ENCODE data around the gene PDS5A. TPM values are rescaled to one million over a fixed set of nuclear protein-coding genes. Genes with fewer than 3 reads are reported as not detected.

PDS5A gene
- total and polyA plus RNA-seq, 4 donors: 21.2 to 121 (median 42.3) TPM

DNA sequence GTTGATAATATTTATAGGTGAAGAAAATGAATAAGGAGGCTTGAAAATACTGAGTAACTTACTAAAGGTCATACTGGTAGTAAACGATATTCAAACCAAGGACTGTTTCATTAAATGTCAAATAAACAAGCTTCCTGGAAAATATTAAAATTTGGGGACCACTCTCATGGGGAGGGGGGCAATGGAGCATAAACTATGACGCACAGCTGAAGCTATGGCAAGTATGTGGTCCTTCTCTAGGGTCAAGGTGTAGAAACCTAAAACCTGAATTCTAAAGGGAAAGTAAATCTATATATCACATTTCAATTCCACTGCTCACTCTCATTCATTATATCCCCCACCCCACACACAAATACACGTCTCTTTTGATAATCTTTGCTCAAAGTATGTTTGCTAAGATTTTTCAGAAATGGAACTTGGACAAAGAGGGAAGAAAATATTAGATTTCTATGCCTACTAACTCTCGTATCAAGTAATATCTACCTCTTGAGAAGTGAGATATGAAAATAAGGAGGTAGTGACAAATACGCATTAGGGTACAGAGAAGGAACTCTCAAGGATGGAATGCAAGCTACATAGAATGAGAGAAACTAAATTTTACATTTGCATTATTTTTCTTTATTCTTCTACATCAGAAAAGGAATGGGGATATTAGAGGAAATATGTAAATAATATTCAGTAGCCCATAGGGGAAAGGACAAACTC, 84.6 kb downstream of the PDS5A start:
- DNase-seq: no peak
- H3K9ac ChIP-seq (ENCODE audit: insufficient read depth in 1 of 2, low read length in 2 of 2): no peak overlapping the region
- H3K36me3 ChIP-seq (ENCODE audit: control insufficient read depth in 4 of 4, insufficient read depth in 4 of 4, low read length in 4 of 4): peaks cover 16 to 45% (median 26%) of the 10 kb centered on the region in 4 donors
- H3K4me3 ChIP-seq: no peak overlapping the region
- no peaks in the 10 kb centered on the region for H3K9me3 ChIP-seq (ENCODE audit: control insufficient read depth in 4 of 4, insufficient read depth in 3 of 4, low read length in 3 of 4)
- no peaks in the 10 kb centered on the region for H3K4me1 ChIP-seq (ENCODE audit: control insufficient read depth in 5 of 5, insufficient read depth in 5 of 5, low read length in 5 of 5)
- H3K27me3 ChIP-seq (ENCODE audit: control insufficient read depth in 3 of 3, insufficient read depth in 3 of 3, low read length in 2 of 3): no peaks in the 10 kb centered on the region
- H3K27ac ChIP-seq (ENCODE audit: low read depth in 1 of 2, low read length in 1 of 2): no peak overlapping the region
- TF ChIP-seq, protein P1, sequence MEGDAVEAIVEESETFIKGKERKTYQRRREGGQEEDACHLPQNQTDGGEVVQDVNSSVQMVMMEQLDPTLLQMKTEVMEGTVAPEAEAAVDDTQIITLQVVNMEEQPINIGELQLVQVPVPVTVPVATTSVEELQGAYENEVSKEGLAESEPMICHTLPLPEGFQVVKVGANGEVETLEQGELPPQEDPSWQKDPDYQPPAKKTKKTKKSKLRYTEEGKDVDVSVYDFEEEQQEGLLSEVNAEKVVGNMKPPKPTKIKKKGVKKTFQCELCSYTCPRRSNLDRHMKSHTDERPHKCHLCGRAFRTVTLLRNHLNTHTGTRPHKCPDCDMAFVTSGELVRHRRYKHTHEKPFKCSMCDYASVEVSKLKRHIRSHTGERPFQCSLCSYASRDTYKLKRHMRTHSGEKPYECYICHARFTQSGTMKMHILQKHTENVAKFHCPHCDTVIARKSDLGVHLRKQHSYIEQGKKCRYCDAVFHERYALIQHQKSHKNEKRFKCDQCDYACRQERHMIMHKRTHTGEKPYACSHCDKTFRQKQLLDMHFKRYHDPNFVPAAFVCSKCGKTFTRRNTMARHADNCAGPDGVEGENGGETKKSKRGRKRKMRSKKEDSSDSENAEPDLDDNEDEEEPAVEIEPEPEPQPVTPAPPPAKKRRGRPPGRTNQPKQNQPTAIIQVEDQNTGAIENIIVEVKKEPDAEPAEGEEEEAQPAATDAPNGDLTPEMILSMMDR (IDR thresholded peaks at IDR 0.05; ENCODE audit: control extremely low read depth, extremely low read depth): no peak
- 95 to 96% methylated on average over 5 of the region's 5 CpGs for WGBS, 2 donors
- ATAC-seq (ENCODE audit: insufficient read depth, low FRiP score): no peak

DNA sequence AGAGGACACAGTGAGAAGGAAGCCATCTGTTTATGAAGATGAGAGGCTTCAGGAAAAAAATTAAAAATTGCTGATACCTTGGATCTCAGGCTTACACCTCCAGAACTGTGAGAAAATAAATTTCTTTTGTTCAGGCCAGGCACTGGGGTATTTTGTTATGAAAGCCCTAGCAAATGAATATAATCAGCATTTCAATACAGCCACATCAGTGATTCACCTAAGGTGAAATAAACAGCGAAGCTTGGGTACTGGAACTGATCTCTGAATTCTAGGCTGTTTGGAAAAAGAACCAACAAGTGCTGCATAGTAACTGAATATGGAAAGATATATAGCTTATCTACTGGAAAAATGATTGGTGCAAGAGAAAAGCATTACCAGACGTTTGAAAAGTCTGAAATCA, 88.5 kb downstream of the PDS5A start:
- no peak for DNase-seq
- Histone ChIP-seq H3K9ac (ENCODE audit: insufficient read depth in 1 of 2, low read length in 2 of 2) (no peak overlapping the region), H3K27ac (ENCODE audit: low read depth in 1 of 2, low read length in 1 of 2) (no peak overlapping the region), H3K4me3 (no peak overlapping the region), H3K36me3 (ENCODE audit: control insufficient read depth in 4 of 4, insufficient read depth in 4 of 4, low read length in 4 of 4) (peaks cover 8 to 45% (median 17%) of the 10 kb centered on the region in 4 donors), H3K27me3 (ENCODE audit: control insufficient read depth in 3 of 3, insufficient read depth in 3 of 3, low read length in 2 of 3) (no peaks in the 10 kb centered on the region), H3K9me3 (ENCODE audit: control insufficient read depth in 4 of 4, insufficient read depth in 3 of 4, low read length in 3 of 4) (no peaks in the 10 kb centered on the region), H3K4me1 (ENCODE audit: control insufficient read depth in 5 of 5, insufficient read depth in 5 of 5, low read length in 5 of 5) (no peaks in the 10 kb centered on the region)
- ATAC-seq (ENCODE audit: insufficient read depth, low FRiP score): no peak
- WGBS, 2 donors: 85 to 88% methylated on average over 2 of the region's 2 CpGs
- TF ChIP-seq, protein P1 (IDR thresholded peaks at IDR 0.05; ENCODE audit: control extremely low read depth, extremely low read depth): no peak

DNA sequence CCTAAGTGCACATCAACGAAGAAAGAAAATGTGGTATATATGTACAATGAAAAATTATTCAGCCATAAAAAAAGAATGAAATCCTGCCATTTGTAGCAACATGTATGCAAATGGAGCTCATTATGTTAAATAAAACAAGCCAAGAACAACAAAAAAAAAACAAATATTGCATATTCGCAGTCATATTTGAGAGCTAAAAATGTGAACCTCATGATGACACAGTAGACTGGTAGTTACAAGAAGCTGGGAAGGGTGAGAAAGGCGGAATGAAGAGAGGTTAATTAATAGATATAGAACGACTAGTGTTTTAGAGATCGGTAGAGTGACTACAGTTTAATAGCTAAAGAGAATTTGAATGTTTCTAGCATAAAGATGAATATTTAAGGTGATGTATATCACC, 89.2 kb downstream of the PDS5A start:
- H3K4me1 ChIP-seq (ENCODE audit: control insufficient read depth in 5 of 5, insufficient read depth in 5 of 5, low read length in 5 of 5): no peaks in the 10 kb centered on the region
- no peak overlapping the region for H3K9ac ChIP-seq (ENCODE audit: insufficient read depth in 1 of 2, low read length in 2 of 2)
- H3K36me3 ChIP-seq (ENCODE audit: control insufficient read depth in 4 of 4, insufficient read depth in 4 of 4, low read length in 4 of 4): peaks cover 8 to 46% (median 16%) of the 10 kb centered on the region in 4 donors
- H3K4me3 ChIP-seq: no peak overlapping the region
- no peak overlapping the region for H3K27ac ChIP-seq (ENCODE audit: low read depth in 1 of 2, low read length in 1 of 2)
- no peaks in the 10 kb centered on the region for H3K9me3 ChIP-seq (ENCODE audit: control insufficient read depth in 4 of 4, insufficient read depth in 3 of 4, low read length in 3 of 4)
- ATAC-seq (ENCODE audit: insufficient read depth, low FRiP score) (no peak), DNase-seq (no peak)
- 98 to 99% methylated on average over 5 of the region's 5 CpGs for WGBS, 2 donors
- no peaks in the 10 kb centered on the region for H3K27me3 ChIP-seq (ENCODE audit: control insufficient read depth in 3 of 3, insufficient read depth in 3 of 3, low read length in 2 of 3)
- TF ChIP-seq, protein P1 (IDR thresholded peaks at IDR 0.05; ENCODE audit: control extremely low read depth, extremely low read depth): no peak

DNA sequence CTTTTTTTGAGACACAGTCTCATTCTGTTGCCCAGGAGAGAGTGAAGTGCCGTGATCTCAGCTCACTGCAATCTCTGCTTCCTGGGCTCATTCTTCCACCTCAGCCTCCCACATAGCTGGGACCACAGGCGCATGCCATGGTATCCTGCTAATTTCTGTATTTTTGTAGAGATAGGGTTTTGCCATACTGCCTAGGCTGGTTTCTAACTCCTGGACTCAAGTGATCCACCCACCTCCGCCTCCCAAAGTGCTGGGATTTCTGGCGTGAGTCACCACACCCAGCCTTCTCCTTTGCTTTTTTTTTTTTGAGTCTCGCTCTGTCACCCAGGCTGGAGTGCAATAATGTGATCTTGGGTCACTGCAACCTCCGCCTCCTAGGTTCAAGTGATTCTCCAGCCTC, 94.1 kb downstream of the PDS5A start:
- H3K27me3 ChIP-seq (ENCODE audit: control insufficient read depth in 3 of 3, insufficient read depth in 3 of 3, low read length in 2 of 3): no peaks in the 10 kb centered on the region
- DNase-seq (no peak), ATAC-seq (ENCODE audit: insufficient read depth, low FRiP score) (no peak)
- TF ChIP-seq, protein P1 (IDR thresholded peaks at IDR 0.05; ENCODE audit: control extremely low read depth, extremely low read depth): no peak
- no peaks in the 10 kb centered on the region for H3K9me3 ChIP-seq (ENCODE audit: control insufficient read depth in 4 of 4, insufficient read depth in 3 of 4, low read length in 3 of 4)
- no peak overlapping the region for H3K4me3 ChIP-seq
- WGBS, 2 donors: 96% methylated on average over 6 of the region's 6 CpGs
- H3K4me1 ChIP-seq (ENCODE audit: control insufficient read depth in 5 of 5, insufficient read depth in 5 of 5, low read length in 5 of 5): no peaks in the 10 kb centered on the region
- H3K36me3 ChIP-seq (ENCODE audit: control insufficient read depth in 4 of 4, insufficient read depth in 4 of 4, low read length in 4 of 4): peaks cover 10 to 30% (median 15%) of the 10 kb centered on the region in 4 donors
- H3K27ac ChIP-seq (ENCODE audit: low read depth in 1 of 2, low read length in 1 of 2): no peak overlapping the region
- no peak overlapping the region for H3K9ac ChIP-seq (ENCODE audit: insufficient read depth in 1 of 2, low read length in 2 of 2)
